Progenitor cell of endocrine pancreas (in vitro differentiated cells): ENCODE data around the gene PIK3R4. TPM values are rescaled to one million over a fixed set of nuclear protein-coding genes. Genes with fewer than 3 reads are reported as not detected.

Experiments
- DNase-seq: peaks from one replicate; pipeline ENCODE4 v3.0.0; 2021; ENCODE audit warnings: low spot score; ENCODE audit not compliant: unreplicated experiment
- H3K27ac Mint-ChIP-seq: 2 replicates; pipeline ENCODE4 v1.8.0; 2021; ENCODE audit warnings: mild to moderate bottlenecking, moderate library complexity, mixed read lengths
- H3K27me3 Mint-ChIP-seq: 2 replicates; pipeline ENCODE4 v1.8.0; 2021; ENCODE audit warnings: mixed read lengths
- H3K36me3 Mint-ChIP-seq: 2 replicates; pipeline ENCODE4 v1.8.0; 2022; ENCODE audit warnings: mixed read lengths; ENCODE audit not compliant: insufficient read depth
- H3K4me1 Mint-ChIP-seq: 2 replicates; pipeline ENCODE4 v1.8.0; 2021; ENCODE audit warnings: low read depth, mixed read lengths
- H3K4me3 Mint-ChIP-seq: 2 replicates; pipeline ENCODE4 v1.8.0; 2021; ENCODE audit warnings: low read depth, mild to moderate bottlenecking, moderate library complexity, mixed read lengths
- H3K9me3 Mint-ChIP-seq: 2 replicates; pipeline ENCODE4 v1.8.0; 2021; ENCODE audit warnings: low read depth, mixed read lengths
- total RNA-seq: library from RNA; stranded (reverse); gene quantifications from 2 replicates; pipeline ENCODE4 v1.2.1, GENCODE V29; 2021
- TF ChIP-seq, protein P1 (sequence below): fragments of 200-600 bp; sonication (generic); IDR thresholded peaks from one replicate; pipeline ENCODE4 v1.5.0; 2021; ENCODE audit warnings: antibody characterized with exemption, mild to moderate bottlenecking; ENCODE audit not compliant: unreplicated experiment

The PIK3R4 gene
- total RNA-seq, 1 donor from 2014 or later, result 32.2 TPM

GRCh38 chr3:130733236-130733875 is 13.3 kb downstream of the PIK3R4 start:
- Mint-ChIP-seq H3K27ac (peak overlapping the region; percentile 45), H3K36me3 (peaks cover 8% of the 10 kb centered on the region), H3K4me3 (no peak overlapping the region), H3K27me3 (no peaks in the 10 kb centered on the region), H3K4me1 (peaks cover 17% of the 10 kb centered on the region), H3K9me3 (no peaks in the 10 kb centered on the region)
- no peak for DNase-seq
- TF ChIP-seq, protein P1, sequence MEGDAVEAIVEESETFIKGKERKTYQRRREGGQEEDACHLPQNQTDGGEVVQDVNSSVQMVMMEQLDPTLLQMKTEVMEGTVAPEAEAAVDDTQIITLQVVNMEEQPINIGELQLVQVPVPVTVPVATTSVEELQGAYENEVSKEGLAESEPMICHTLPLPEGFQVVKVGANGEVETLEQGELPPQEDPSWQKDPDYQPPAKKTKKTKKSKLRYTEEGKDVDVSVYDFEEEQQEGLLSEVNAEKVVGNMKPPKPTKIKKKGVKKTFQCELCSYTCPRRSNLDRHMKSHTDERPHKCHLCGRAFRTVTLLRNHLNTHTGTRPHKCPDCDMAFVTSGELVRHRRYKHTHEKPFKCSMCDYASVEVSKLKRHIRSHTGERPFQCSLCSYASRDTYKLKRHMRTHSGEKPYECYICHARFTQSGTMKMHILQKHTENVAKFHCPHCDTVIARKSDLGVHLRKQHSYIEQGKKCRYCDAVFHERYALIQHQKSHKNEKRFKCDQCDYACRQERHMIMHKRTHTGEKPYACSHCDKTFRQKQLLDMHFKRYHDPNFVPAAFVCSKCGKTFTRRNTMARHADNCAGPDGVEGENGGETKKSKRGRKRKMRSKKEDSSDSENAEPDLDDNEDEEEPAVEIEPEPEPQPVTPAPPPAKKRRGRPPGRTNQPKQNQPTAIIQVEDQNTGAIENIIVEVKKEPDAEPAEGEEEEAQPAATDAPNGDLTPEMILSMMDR, result no peak

- no peak for DNase-seq
- peaks cover 19% of the 10 kb centered on the region for H3K4me1 Mint-ChIP-seq
- no peak overlapping the region for H3K27ac Mint-ChIP-seq
- TF ChIP-seq, protein P1, result no peak
- H3K27me3 Mint-ChIP-seq, result no peaks in the 10 kb centered on the region
- no peak overlapping the region for H3K4me3 Mint-ChIP-seq
- H3K9me3 Mint-ChIP-seq, result no peaks in the 10 kb centered on the region
- peaks cover 8% of the 10 kb centered on the region for H3K36me3 Mint-ChIP-seq
These were observed 14.1 kb downstream of the PIK3R4 start for GRCh38 chr3:130732501-130732900.

DNA sequence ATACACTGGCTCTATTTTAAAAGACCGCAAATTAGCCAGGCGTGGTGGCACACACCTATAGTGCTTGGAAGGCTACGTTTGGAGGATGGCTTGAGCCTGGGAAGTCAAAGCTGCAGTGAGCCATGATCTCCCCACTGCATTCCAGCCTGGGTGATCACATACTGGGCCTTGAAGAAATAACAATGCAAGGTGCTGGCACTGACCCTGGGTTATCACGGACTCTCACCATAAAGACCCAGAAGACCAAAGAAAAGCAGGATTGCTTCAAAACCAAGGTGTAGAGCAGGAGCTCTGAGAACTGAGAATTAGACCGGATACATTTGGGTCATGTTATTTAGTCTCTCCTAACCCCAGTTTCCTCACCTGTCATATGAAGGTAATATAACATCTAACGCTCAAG is 14.8 kb downstream of the PIK3R4 start:
- Mint-ChIP-seq H3K4me1 (peaks cover 20% of the 10 kb centered on the region), H3K27me3 (no peaks in the 10 kb centered on the region), H3K27ac (no peak overlapping the region), H3K9me3 (no peaks in the 10 kb centered on the region), H3K4me3 (no peak overlapping the region), H3K36me3 (peaks cover 6% of the 10 kb centered on the region)
- TF ChIP-seq, protein P1, result no peak
- DNase-seq, result no peak

GRCh38 chr3:130729154-130729553 is 17.5 kb downstream of the PIK3R4 start:
- DNase-seq, result no peak
- peak overlapping the region; percentile 35 for H3K4me3 Mint-ChIP-seq
- TF ChIP-seq, protein P1, result no peak
- peaks cover 23% of the 10 kb centered on the region for H3K4me1 Mint-ChIP-seq
- H3K27me3 Mint-ChIP-seq, result no peaks in the 10 kb centered on the region
- H3K9me3 Mint-ChIP-seq, result no peaks in the 10 kb centered on the region
- no peak overlapping the region for H3K27ac Mint-ChIP-seq
- H3K36me3 Mint-ChIP-seq, result peaks cover 4% of the 10 kb centered on the region

DNA sequence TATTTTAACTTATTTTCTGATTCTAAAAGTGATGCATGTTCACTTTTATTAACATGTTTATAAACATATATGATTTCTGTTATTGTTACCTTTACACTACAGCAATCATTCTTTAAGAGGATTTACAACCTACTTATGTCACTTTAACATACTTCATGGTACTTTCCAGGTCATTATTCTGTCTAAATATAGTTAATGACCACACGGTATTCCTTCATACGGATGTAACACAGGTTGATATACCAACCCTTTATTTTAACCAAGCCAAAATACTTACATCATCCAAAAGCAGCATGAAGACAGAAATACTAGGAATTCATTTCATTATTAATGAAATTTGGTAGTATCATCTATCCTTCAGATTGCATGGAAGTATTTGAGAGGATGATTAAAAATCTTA is 18.6 kb downstream of the PIK3R4 start:
- no peak for DNase-seq
- no peaks in the 10 kb centered on the region for H3K9me3 Mint-ChIP-seq
- TF ChIP-seq, protein P1, result no peak
- peaks cover 21% of the 10 kb centered on the region for H3K4me1 Mint-ChIP-seq
- peaks cover 4% of the 10 kb centered on the region for H3K36me3 Mint-ChIP-seq
- no peak overlapping the region for H3K4me3 Mint-ChIP-seq
- no peak overlapping the region for H3K27ac Mint-ChIP-seq
- no peaks in the 10 kb centered on the region for H3K27me3 Mint-ChIP-seq
